Keratinocyte (primary cell): Measurements from ENCODE around the gene APRT. TPM values are rescaled to one million over a fixed set of nuclear protein-coding genes. Genes with fewer than 3 reads are reported as not detected.
A peak's percentile ranks its signal among the peaks of the same experiment; 100 is the strongest.

Experiments
- DNase-seq: peaks from one replicate; pipeline ENCODE4 v3.0.0-alpha.2; 2011; ENCODE audit warnings: low read depth, missing footprints, low spot score
- FAIRE-seq: peaks from 2 replicates; lab custom pipeline; 2011; peaks lifted over from hg19 to GRCh38; lab: Jason Lieb, UNC
- H2AFZ ChIP-seq: 2 replicates; pipeline ENCODE4 v1.6.0; 2012; ENCODE audit warnings: low read length, control low read depth, inconsistent platforms; ENCODE audit not compliant: control insufficient read depth
- H3K27ac ChIP-seq: 2 replicates; pipeline ENCODE4 v1.5.1; 2011; ENCODE audit warnings: low read length; ENCODE audit not compliant: control insufficient read depth, insufficient read depth
- H3K27me3 ChIP-seq: 3 replicates; pipeline ENCODE4 v1.6.0; 2011; ENCODE audit warnings: low read length; ENCODE audit not compliant: control insufficient read depth, insufficient read depth; ENCODE audit errors: extremely low read depth
- H3K36me3 ChIP-seq, 2 experiments: 2 replicates in 1 of 2; 3 replicates in 1 of 2; pipeline ENCODE4 v1.5.1; 2011; ENCODE audit warnings: low read length in 2 of 2, mild to moderate bottlenecking in 1 of 2; ENCODE audit not compliant: control insufficient read depth in 2 of 2, insufficient read depth in 2 of 2; ENCODE audit errors: extremely low read depth in 1 of 2
- H3K4me1 ChIP-seq: 3 replicates; pipeline ENCODE4 v1.5.1; 2011; ENCODE audit warnings: low read length; ENCODE audit not compliant: control insufficient read depth, insufficient read depth; ENCODE audit errors: extremely low read depth
- H3K4me2 ChIP-seq: 3 replicates; pipeline ENCODE4 v1.6.0; 2011; ENCODE audit warnings: low read depth, low read length; ENCODE audit not compliant: control insufficient read depth, insufficient read depth; ENCODE audit errors: extremely low read depth
- H3K4me3 ChIP-seq, 3 experiments: fragments of 200-600 bp in 1 of 3; sonication (generic) in 1 of 3; 2 replicates in 2 of 3; 3 replicates in 1 of 3; pipeline ENCODE4 v1.5.1; 2011 to 2016; ENCODE audit warnings: low read length in 3 of 3, mild to moderate bottlenecking in 3 of 3, control low read depth in 2 of 3, inconsistent platforms in 1 of 3, low read depth in 1 of 3, mixed read lengths in 1 of 3, mixed run types in 1 of 3, moderate library complexity in 1 of 3; ENCODE audit not compliant: control insufficient read depth in 2 of 3, insufficient read depth in 2 of 3; ENCODE audit errors: extremely low read depth in 1 of 3
- H3K79me2 ChIP-seq: 2 replicates; pipeline ENCODE4 v1.6.0; 2012; ENCODE audit warnings: low read length; ENCODE audit not compliant: control insufficient read depth, insufficient read depth
- H3K9ac ChIP-seq: 3 replicates; pipeline ENCODE4 v1.6.0; 2011; ENCODE audit warnings: low read length; ENCODE audit not compliant: control insufficient read depth, insufficient read depth; ENCODE audit errors: extremely low read depth
- H3K9me1 ChIP-seq: 3 replicates; pipeline ENCODE4 v1.6.0; 2011; ENCODE audit warnings: low read length; ENCODE audit not compliant: control insufficient read depth, insufficient read depth; ENCODE audit errors: extremely low read depth
- H3K9me3 ChIP-seq: 2 replicates; pipeline ENCODE4 v1.5.1; 2012; ENCODE audit warnings: low read depth, low read length; ENCODE audit not compliant: control insufficient read depth
- H4K20me1 ChIP-seq: 3 replicates; pipeline ENCODE4 v1.6.0; 2011; ENCODE audit warnings: low read length; ENCODE audit not compliant: control insufficient read depth, insufficient read depth; ENCODE audit errors: extremely low read depth
- CTCF ChIP-seq, 3 experiments: IDR thresholded peaks in 1 of 3; conservative IDR thresholded peaks in 1 of 3; optimal IDR thresholded peaks in 1 of 3; 2 replicates in 2 of 3; 3 replicates in 1 of 3; pipeline versions ENCODE3 to v1.5.1; 2011; ENCODE audit warnings: low read length in 3 of 3, mild to moderate bottlenecking in 3 of 3, moderate library complexity in 2 of 3, control low read depth in 1 of 3, inconsistent platforms in 1 of 3; ENCODE audit not compliant: insufficient read depth in 2 of 3; ENCODE audit errors: extremely low read depth in 1 of 3
- EZH2 ChIP-seq: IDR thresholded peaks from one replicate; pipeline ENCODE4 v1.6.1; 2012; ENCODE audit warnings: inconsistent platforms, mild to moderate bottlenecking, low read length, moderate library complexity
- dilution Hi-C: fragments of 300-500 bp; cut with MboI; formaldehyde crosslinking; loops from one replicate; pipeline ENCODE4 v1.7.0; 2020; ENCODE audit warnings: low sequenced_read_pairs; ENCODE audit not compliant: extremely low pct_ligation_motif_present
- polyA plus RNA-seq, 5 experiments: library from polyadenylated mRNA; depleted of rRNA in 3 of 5; stranded (reverse) in 3 of 5; stranded (forward) in 1 of 5; unstranded in 1 of 5; fragments of >200 nt; gene quantifications; 1 replicate in 1 of 5; 2 replicates in 3 of 5; 3 replicates in 1 of 5; pipeline versions ENCODE4 v1.2.1 to v1.2.3, GENCODE V29; 2011 to 2012; ENCODE audit warnings: missing spikeins in 2 of 5, low read depth in 1 of 5, low replicate concordance in 1 of 5

APRT gene
- polyA plus RNA-seq, 1 donor (not counting 4 experiments of a cell fraction or from before 2014, with no cell fraction given): 106 TPM

- dilution Hi-C loops: no loop called here
- FAIRE-seq: no peak
These were observed 34.4 kb upstream of the APRT start for GRCh38 chr16:88846088-88846487.

GRCh38 chr16:88844419-88845036, 32.8 kb upstream of the APRT start:
- no peak overlapping the region for H2AFZ ChIP-seq
- FAIRE-seq (no peak), DNase-seq (no peak)
- dilution Hi-C loops: no loop called here
- no peaks in the 10 kb centered on the region for H4K20me1 ChIP-seq
- no peak overlapping the region for H3K4me3 ChIP-seq
- no peaks in the 10 kb centered on the region for H3K9me1 ChIP-seq
- H3K4me1 ChIP-seq: no peaks in the 10 kb centered on the region
- no peaks in the 10 kb centered on the region for H3K9me3 ChIP-seq
- H3K27me3 ChIP-seq: no peaks in the 10 kb centered on the region
- no peak overlapping the region for H3K4me2 ChIP-seq
- no peaks in the 10 kb centered on the region for H3K79me2 ChIP-seq
- H3K27ac ChIP-seq: no peak overlapping the region
- TF ChIP-seq CTCF (optimal IDR thresholded peaks at IDR 0.05 in 1 of 3, IDR thresholded peaks at IDR 0.05 in 1 of 3, conservative IDR thresholded peaks at IDR 0.05 in 1 of 3; ENCODE audit: extremely low read depth in 1 of 3, insufficient read depth in 2 of 3, low read length in 3 of 3): peak; percentile 15 to 37 (median 19)
- TF ChIP-seq EZH2: no peak
- peaks cover 0 to 10% of the 10 kb centered on the region in 2 experiments for H3K36me3 ChIP-seq
- no peak overlapping the region for H3K9ac ChIP-seq

More at GRCh38 chr16:88846088-88846487, 34.4 kb upstream of the APRT start:
- H3K9me1 ChIP-seq: no peaks in the 10 kb centered on the region
- no peak overlapping the region for H3K4me2 ChIP-seq
- H3K9me3 ChIP-seq: no peaks in the 10 kb centered on the region
- H3K4me3 ChIP-seq: no peak overlapping the region
- H3K79me2 ChIP-seq: no peaks in the 10 kb centered on the region
- no peak for DNase-seq
- no peak overlapping the region for H3K27ac ChIP-seq
- no peak for TF ChIP-seq EZH2
- no peak for TF ChIP-seq CTCF (optimal IDR thresholded peaks at IDR 0.05 in 1 of 3, IDR thresholded peaks at IDR 0.05 in 1 of 3, conservative IDR thresholded peaks at IDR 0.05 in 1 of 3; ENCODE audit: extremely low read depth in 1 of 3, insufficient read depth in 2 of 3, low read length in 3 of 3)
- H3K36me3 ChIP-seq: peaks cover 0 to 9% of the 10 kb centered on the region in 2 experiments
- H3K27me3 ChIP-seq: no peaks in the 10 kb centered on the region
- H3K4me1 ChIP-seq: no peaks in the 10 kb centered on the region
- H4K20me1 ChIP-seq: no peaks in the 10 kb centered on the region
- H2AFZ ChIP-seq: no peak overlapping the region
- H3K9ac ChIP-seq: no peak overlapping the region
